ACC112 (cell line): ENCODE results near the gene SMG9.

ENCODE experiments used
- H2AFZ ChIP-seq: fragments of 200-600 bp; sonication (generic); one replicate; pipeline ENCODE4 v1.6.0; 2017; ENCODE audit warnings: antibody characterized with exemption, low read length; ENCODE audit not compliant: unreplicated experiment
- H3K27ac ChIP-seq: fragments of 200-600 bp; sonication (generic); 2 replicates; pipeline ENCODE4 v1.5.1; 2014; ENCODE audit warnings: low read depth, mild to moderate bottlenecking, antibody characterized with exemption, low read length, moderate library complexity
- H3K27me3 ChIP-seq: fragments of 200-600 bp; sonication (generic); 2 replicates; pipeline ENCODE4 v1.6.1; 2014; ENCODE audit warnings: mild to moderate bottlenecking, antibody characterized with exemption, low read length, moderate library complexity, mixed read lengths; ENCODE audit not compliant: insufficient read depth
- H3K36me3 ChIP-seq: fragments of 200-600 bp; sonication (generic); 2 replicates; pipeline ENCODE4 v1.6.1; 2016; ENCODE audit warnings: mild to moderate bottlenecking, antibody characterized with exemption, low read length, moderate library complexity, mixed read lengths; ENCODE audit not compliant: insufficient read depth
- H3K4me1 ChIP-seq: fragments of 200-600 bp; sonication (generic); one replicate; pipeline ENCODE4 v1.6.1; 2016; ENCODE audit warnings: low read length, mixed read lengths; ENCODE audit not compliant: insufficient read depth, unreplicated experiment, control insufficient read depth
- H3K4me3 ChIP-seq: fragments of 200-600 bp; sonication (generic); 2 replicates; pipeline ENCODE4 v1.5.1; 2014; ENCODE audit warnings: mild to moderate bottlenecking, low read depth, low read length
- H3K79me2 ChIP-seq: fragments of 200-600 bp; sonication (generic); one replicate; pipeline ENCODE4 v1.6.0; 2016; ENCODE audit warnings: low read length; ENCODE audit not compliant: control insufficient read depth, unreplicated experiment, insufficient read depth

Gene SMG9

GRCh38 chr19:43678512-43679261 lies 76.1 kb downstream of the SMG9 start:
- no peak overlapping the region for H3K4me3 ChIP-seq
- no peak overlapping the region for H2AFZ ChIP-seq
- no peaks in the 10 kb centered on the region for H3K79me2 ChIP-seq
- no peaks in the 10 kb centered on the region for H3K27me3 ChIP-seq
- peaks cover 17% of the 10 kb centered on the region for H3K4me1 ChIP-seq
- H3K36me3 ChIP-seq: no peaks in the 10 kb centered on the region
- H3K27ac ChIP-seq: no peak overlapping the region
